GM19468 (cell line): ENCODE results near the gene ABHD2.

Experiments used
- ATAC-seq: cut with Tn5 transposase; IDR thresholded peaks from one replicate; pipeline ENCODE4 v1.9.1; 2021; ENCODE audit warnings: mild to moderate bottlenecking, moderate library complexity, moderate number of reproducible peaks; ENCODE audit not compliant: unreplicated experiment; ENCODE audit errors: extremely low read depth

The ABHD2 gene

DNA sequence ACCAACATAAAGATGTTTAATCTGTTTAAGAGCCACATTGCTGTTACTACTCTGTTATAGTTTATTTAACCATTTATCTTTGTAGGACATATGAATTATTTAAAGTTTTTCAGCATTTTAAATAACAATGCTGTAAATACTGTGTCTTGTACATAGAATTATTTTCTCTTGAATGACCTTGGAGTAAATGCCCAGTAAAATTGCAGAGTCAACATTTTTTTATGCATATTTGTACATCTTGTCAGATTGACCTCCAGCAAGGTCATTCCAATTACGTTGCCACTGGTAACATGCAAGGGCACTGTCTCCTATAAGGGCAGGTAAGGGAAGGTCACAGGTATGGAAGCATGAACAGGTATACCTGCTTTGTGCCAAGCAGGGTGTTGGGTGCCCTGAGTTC is 68.8 kb downstream of the ABHD2 start:
- no peak for ATAC-seq

DNA sequence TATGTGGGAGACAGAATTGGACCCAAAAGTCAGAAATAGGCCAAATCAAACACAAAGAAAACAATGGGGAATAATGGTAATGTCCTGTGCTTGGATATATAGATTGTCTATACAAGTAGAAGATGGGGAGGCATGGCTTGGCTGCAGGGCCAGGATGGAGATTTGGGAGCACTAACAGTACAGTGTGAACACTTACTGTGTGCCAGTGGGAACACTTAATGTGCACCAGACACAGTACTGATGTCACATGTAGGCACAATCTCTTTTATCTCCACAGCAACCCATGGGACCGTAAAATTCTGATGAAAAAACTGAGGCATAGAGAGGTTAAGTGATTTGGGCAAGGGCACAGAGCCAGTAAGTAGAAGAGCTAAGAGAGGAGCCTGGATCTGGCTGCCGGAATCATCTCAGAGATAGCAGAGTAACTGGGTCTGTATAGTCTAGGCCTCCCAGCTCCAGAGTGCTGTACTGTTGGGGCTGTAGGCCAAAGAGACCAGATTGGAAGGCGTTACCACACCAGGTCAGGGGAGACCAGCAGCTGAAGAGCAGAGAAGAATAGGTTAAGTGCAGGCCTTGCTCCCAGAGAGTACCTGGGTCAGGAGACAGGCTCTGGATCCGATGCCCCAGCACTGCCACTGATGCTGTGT is 69.8 kb downstream of the ABHD2 start:
- ATAC-seq = no peak

DNA sequence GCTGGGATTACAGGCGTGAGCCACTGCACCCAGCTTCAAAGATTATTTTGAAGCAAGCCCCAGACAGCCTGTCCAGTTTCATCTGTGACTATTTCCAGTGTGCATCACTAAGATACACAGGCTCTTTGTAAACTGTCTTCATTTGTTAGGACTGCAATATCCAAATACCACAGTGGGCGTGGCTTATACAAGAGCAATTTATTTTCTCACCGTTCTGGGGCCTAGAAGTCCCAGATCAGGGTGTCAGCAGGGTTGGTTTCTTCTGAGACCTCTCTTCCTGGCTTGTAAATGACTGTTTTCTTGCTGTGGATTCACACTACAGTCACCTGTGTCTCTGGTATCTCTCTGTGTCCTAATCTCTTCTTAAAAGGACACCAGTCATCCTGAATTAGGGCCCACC is 73.4 kb downstream of the ABHD2 start:
- no peak for ATAC-seq

DNA sequence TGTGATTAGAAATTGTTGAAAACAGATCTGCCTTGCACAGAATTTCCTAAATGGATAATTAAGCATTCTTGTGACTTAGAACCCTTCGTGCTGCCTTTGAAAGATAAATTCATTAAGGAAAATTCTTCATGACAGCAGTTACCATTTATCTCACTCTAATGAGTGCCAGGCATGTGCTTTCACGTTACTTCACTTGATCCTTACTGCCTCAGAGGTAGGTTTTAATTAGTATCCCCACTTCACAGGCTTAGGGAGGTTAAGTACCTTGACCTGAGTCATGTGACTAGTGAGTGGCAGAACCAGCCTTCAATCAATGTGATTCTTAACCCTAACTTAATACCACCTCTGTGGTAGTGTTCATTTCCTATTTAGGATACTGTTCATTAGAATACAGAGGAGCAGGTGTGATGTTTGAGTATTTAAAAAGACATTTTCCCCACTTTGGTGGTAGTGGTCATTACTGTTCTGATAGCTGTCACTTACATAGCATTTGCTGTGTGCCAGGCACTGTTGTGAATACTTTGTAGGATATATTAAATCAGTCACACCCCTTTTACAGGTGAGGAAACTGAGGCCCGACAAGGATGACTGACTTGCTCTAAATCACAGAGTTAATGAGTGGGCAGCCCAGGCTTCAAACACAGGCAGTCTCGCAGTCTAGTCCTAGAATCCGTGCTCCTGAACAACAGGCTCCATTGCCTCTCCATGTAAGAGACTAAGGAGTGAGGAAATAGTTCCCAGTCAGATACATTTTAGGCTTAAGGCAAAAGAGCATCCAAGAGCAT is 75.2 kb downstream of the ABHD2 start:
- ATAC-seq = no peak

DNA sequence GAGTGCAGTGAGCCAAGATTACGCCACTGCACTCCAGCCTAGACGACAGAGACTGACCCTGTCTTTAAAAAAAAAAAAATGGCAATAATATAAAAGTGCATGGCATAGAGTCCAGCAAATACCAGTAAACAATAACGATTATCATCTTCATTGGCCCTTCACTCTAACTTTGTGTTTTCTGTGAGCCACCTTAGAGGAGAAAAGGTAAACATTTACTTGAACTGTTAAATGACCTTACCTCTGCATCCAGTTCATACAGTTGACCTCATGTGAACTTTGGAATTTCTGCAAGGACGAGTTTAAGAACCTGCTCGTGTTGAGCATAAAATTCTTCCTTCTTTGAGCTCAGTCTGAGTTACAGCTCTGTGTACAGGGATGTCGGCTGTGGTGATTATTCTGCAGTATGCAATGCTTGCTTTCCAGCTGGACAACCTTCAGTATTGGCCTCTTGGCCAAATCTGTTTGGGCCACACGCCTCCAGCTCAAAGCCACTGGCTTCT is 76.5 kb downstream of the ABHD2 start:
- ATAC-seq = no peak

DNA sequence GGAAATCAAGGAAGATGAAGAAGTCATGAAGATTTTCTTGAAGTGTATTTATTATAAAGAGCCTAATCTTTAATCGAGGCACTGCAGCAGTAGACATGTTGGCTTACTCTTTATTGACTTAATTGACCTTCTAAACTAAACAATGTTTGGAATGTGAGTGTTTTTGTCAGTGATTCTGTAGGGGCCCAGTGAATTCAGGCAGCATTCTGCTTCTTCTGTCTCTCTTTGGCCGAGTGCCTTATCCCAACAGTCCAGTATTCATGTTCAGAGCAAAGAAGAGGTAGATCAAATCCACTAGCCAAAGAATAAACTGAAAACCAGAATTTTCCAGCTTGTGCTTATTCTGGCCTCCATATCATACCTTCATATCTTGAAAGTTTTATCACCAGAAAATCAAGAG is 77.4 kb downstream of the ABHD2 start:
- ATAC-seq = no peak

DNA sequence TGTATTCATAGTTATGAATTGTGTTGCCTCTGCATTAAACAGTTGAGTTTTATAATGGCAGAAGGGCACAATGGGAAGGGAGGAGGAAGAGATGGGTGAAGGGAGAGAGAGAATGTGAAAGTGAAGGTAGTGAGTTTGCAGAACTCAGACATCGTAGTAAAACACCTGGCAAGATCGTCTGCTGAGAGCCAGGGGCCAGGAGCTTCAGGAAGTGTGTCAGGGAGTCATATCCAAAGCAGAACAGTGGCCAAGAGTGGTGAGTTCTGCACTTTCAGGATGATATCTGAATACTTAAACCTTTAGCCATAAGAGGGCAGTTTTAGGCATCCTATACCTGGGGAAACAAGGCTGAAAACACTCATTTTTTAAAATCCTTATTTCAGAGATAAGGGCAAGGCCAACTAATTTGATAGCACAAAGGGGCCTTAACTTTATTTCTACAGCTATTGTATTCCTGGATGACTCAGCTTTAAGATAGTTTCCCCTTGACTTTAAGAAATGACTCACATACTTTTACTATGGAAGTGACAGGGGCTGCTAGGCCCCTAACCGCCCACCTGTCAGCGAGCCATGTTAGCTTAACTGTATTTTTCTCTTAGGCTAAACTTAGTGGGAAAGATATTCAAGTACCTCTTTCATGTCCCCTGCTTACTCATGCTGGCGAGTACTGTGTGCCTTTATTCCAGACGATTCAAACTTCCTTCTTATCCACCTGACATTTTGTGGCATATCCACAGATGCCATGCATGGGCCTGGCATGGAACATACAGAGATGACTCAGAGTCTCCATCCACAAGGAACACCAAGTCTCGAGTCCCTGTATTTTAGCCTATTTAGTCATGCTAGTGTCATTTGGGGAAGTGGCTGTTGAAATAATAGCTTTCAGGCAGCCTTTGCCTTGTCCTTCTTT is 79.3 kb downstream of the ABHD2 start:
- ATAC-seq = peak; percentile 74

DNA sequence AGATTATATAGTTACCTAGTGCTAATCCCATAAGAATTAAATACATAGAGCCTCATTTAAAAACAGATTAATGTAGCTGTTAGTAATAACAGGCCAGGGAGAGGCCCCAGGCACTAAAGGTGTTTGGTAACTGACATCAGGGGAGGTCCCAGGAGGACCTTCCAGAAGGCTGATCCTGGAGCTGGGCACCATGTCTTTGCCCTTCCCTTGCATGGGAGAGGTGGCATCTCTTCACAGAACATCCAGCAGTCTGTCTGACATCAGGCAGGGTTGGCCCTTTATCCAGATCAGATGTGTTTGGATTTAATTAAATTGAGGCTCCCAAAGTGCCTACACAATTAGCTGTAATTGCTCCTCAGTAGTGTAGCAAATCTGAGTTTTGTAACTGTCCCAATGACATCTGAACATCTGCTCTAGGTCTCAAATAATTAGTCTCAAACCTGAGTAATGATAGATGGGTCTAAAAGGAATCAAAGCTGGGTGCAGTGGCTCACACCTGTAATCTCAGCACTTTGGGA is 80.1 kb downstream of the ABHD2 start:
- no peak for ATAC-seq

DNA sequence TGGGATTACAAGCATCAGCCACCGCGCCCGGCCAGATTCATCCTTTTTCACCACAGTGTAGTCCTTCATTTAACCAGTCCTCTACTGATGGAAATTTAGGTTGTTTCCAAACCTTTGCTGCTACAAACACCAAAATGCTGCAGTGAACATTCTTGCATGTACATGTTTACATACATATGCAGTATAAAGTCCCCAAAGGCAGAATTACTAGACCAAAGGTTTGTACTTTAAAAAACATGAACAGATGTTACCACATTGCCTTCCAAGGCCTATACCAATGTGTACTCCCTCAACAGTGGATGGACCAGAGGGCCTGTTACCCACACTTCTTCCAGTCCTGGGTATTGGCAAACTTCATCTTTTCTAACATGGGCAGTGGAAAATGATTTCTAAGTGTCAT is 82.1 kb downstream of the ABHD2 start:
- ATAC-seq = no peak

DNA sequence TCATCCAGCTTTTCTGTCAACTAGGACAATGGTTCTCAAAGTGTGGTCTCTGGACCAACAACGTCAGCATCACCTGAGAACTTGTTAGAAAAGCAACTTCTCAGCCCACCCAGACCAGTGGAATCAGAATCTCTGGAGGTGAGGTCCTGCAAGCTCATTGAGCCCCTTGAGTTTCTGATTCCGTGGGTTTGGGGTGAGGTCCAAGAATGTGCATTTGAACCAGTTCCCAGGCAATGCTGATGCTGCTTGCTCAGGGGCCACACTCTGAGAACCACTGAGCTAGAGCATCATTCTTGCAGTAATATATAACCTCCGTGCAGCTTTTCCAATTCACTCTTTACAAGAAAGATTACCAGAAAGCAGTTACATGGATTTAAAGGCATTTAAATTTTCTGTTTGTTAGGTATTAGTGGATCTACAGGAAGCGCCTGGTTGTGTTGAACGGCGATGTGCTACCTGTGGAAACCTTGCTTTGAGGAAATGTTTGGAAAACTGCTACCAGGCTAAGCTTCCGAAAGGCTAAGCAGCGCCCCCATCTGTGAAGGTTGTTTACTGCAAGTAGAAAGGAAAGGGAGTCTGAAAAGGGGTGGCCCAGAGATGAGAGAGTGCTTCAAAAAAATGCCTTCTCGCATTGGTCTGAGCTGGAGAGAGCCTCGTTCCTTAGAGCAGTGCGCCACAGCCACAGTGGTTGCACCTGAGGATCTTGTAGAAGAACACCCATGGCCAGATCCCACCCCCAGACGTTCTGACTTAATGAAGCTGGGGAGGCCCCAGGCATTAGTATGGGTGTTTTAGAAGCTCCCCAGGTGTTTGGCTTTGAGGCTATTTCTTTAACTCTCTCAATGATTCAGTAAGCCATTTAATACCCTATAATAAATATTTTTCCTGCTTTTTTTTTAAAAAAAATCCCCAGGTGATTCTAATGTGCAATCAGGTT is 83.1 kb downstream of the ABHD2 start:
- no peak for ATAC-seq

DNA sequence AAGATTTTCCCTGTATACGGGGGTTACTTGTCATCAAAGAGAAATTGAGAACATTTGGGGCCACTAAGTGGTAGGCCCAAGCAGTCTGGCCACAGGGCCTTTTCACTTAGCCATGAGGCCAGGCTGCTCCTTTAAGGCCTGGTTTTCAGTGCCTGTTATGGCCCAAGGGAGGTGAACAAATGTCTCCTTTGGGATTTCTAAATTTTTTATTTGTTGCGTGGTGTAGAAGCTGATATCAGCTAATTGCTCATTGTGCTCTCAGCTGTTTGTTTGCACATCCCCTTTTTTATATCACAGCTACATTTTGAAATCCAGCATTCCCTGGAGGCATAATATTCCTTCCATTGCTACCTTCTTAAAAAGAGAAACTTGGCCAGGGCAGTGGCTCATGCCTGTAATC is 84.7 kb downstream of the ABHD2 start:
- ATAC-seq = no peak

DNA sequence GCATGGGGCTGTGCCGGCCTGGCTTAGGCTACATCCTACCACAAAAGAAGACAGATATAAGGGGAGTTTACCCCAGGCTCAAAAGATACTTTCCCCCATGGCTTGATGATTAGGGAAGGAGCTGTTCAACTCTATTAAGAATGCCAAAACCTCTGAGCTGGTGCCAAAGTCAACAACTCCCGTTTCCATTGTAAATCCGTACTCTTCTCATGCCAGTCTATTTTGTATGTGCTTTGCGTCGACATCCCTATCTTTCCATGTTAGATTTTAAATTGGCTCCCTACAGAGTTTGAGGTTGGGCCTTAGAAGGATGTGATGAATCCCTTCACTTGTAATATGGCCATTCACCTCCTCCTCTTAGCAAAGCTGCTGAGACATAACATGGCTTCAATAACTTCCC is 86.2 kb downstream of the ABHD2 start:
- no peak for ATAC-seq

DNA sequence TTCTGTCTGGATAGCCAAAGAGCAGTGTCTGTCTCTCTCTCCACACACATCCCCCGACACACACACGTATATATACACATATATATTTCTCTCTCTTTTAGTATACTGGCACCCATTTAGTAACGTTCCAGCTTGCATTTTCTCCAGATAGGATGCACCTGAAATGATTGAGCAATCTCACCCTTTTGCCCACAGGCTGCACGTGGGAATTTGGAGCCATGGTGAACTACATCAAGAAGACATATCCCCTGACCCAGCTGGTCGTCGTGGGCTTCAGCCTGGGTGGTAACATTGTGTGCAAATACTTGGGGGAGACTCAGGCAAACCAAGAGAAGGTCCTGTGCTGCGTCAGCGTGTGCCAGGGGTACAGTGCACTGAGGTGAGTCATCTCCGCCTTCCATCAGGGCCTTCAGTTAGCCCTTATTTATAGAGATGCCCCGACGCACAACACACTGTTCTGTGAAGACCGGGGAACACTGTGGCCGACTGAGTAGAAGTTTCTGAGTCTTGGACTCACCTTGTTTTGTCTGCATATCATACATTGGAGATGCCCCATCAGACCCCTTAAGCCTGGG is 87.4 kb downstream of the ABHD2 start:
- no peak for ATAC-seq

DNA sequence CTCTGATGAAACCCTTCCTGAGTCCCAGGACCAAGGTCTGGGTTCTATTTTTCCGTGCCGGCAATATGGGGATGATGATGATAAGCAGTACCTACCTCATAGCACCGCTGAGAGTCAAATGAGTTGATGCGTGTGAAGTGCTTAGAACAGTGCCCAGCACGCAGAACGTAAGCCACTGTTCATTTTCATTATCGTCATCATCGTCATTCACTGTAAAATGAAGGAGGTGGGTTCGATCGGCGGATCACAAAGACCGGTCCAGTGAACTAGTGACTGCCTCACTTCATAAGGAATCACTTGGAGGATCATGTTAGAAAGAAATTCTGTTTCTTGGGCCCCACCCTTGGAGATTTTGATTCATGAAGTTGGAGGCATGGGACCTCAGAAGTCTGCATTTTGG is 88.9 kb downstream of the ABHD2 start:
- ATAC-seq = no peak

DNA sequence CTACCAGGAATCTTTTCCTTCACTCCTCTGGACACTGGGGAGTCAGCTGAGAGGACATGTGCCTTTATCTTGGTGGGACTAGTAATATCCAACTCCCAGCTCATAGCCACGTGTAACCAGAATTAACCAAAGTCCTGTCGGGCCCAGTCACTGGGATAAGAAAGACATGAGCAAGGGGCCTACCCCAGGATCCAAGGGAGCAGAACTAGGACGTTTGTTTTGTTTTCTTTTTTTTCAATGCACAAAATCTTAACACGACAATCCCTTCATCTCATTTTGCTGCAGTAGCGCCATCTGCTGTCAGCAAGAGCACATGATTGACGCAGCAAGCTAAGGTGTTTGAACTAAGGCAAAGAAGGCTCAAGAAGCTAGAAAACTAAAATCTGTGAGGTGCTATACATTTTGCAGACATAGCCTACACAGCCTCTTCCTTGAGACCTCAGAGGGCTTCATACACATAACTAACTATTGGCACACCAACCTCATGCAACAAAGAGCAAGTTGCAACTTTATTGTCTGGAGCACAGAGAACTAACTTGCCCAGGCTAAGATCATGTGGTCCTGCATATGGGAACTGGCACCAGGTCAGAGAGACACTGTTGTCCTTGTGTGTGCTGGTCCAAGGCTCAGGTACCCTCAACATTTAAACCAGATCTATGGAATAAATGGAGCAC is 89.5 kb downstream of the ABHD2 start:
- no peak for ATAC-seq

DNA sequence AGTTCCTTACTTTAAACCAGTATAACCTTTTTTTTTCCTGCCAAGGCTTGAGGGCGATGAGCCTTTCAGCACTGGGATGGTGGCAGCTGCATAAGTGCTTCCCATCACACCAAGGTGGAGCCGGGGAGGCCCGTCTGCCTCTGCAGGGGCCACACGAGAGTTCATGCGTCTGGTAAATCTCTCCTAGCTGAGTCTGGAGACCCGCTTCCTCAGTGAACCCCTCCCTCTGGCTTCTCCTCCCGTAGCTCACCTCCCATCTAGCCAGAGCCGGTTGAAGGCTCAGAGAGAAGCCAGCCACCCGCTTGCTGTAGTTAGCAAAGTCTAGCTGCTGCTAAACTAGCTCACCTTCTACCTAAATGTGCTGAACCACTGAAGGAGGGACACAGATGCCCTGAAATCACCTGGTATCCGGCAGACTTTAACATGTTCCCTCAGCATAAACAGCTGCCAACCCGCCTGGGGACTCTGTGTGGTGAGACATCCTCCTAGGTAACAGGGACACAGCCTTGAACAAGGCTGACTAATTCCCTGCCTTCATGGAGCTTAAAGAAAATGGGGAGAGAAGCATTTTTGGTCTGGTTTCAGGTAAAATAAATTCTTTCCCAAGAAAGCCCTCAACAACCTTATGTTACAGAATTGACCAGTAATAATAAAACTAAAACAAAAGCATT is 90.2 kb downstream of the ABHD2 start:
- no peak for ATAC-seq

DNA sequence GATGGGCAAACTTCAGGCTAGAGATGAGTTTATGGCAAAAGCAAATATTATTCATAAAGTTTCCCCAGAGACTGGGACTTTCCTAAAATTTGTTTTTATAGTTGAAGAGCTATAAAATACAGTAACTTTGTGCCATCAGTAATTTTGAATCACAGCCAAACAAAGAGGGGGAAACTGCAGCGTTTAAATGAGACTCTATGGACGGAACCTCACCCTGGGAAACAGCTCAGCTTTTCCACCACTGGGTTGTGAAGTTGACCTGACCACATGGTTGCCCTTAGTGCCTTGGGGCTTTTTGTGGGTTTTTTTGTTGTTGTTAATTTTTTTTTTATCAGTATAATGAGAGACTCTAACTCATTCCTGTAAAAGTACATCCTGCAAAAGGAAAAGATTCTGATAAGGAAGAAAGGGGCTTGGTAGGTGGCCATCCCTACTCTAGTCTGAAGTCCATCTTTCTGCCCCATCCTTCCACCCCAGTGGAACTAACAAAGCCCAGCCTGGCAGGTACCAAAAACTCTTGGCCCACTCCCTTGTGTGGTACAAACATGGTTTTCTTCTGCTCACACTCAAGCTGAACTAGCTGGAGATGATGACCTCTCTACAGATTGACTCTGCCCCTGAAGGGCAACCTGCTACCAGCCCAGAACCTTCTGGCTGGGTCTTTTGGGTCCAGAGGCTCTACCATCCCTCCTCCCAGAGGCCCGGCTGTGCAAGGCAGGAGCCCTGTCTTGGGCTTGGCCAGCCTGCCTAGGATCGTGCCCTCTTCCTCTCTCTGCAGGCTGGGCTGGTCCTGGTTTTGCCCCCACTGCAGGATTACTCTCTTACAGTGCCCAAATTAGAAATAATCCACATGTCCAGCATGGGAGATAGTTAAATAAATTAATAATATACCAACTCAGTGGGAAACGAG is 92.0 kb downstream of the ABHD2 start:
- ATAC-seq = no peak
